DMS153 (cell line): ENCODE results near the gene NES.
A peak's percentile ranks its signal among the peaks of the same experiment; 100 is the strongest.

Experiments used
- DNase-seq: peaks from one replicate; lab custom pipeline; 2025; lab: John Stamatoyannopoulos, UW

The NES gene

DNA sequence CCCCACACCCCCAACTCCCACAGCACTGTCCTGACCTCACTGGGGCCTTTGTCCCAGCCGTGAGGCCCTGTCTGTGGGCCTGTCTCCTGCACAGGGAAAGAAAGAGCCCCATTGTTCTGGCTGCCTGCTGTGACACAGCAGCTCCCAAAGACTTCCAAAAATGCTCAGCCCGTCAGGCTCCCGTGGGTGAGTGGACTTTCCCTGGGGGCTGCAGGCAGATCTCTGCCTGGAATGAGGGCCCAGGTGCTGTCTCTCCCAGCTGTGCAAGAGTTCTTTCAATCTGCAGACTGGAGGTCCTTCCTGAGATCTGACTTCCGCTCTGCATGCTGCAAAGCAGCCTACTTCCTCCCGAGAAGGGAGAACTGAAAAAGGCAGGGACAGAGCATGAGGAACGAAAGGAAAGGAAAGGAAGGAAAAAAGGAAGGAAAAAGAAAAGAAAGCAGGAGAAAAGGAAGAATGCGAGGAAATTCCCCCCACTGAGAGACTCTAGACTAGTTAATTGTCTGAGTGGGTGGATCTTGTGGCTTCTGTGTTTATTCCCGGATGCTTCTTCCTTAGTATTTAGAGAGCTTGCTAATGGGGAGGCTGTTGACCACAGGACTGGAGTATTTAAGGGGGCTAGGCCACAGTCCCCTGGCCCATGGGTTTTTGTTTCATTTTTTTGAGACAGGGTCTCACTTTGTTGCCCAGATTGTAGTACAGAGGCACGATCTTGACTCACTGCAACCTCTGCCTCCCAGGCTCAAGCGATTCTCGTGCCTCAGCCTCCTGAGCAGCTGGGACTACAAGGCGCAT is 15.0 kb downstream of the NES start:
- no peak for DNase-seq

DNA sequence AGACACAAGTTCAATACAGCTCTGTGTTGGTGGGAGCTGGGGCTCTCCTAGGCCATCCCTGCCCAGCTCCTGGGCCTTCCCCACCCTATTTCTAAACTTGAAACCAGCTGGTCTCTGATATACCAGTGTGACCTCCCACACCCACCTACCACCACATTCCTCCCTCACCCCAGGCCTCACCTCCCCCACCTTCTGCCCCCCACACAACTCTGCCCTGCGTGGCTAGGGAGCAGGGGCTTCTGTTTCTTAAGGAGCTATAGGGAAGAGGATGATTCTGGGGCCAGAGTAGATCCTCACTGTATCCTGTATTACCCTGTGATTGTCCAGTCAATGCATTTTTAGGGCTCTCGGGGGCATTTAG is 16.5 kb downstream of the NES start:
- DNase-seq = no peak

DNA sequence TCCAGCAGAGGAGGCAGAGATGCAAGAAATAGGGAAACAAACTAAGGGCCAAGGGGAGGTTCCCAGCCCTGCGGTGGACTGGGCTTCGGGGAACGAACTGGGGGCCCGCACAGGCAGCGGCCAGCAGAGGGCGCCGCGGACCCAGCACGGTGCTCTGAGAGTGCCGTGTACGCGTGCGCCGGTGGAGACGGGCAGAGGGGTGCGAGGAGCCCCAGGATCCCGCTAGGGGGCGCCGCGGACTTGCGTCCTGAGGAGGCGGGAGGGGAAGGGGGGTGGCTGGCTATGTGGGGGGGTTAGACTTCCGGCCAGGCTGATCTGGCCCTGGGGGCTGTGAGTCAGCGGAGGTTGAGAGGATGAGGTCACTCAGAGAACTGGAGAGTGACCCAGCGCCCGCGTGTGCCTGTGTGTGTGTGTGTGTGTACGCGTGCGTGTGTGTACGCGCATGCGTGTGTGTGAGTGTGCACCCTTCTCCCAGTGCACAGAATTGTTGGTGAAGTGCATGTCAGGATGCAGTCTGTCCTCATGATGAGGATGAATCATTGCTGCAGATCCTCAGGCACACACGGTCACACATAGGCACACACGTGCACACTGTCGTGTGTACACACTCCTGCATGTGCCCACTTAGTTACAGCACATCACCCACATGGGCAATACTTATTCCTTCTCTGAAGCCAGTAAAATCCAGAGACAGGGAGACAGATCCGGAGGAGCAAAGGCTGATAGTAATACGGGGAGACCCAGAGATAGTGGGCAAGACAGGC is 17.0 kb downstream of the NES start:
- DNase-seq = peak; percentile 94

DNA sequence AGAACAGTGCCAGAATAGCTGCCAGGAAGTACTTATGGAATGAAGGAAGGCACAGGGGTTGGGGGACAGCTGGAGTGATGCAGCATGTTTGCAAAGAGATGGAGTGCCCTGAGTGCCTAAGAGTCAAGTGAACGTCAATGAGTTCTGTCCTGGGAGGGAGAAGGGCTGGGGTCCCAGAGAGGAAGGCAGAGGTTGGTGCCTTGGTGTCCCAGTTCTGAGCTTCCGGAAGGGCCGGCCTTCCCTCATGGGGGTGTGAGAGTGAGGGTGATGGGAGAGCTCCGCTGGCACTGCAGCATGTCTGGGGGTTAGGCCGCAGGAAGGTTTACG is 17.6 kb downstream of the NES start:
- no peak for DNase-seq

DNA sequence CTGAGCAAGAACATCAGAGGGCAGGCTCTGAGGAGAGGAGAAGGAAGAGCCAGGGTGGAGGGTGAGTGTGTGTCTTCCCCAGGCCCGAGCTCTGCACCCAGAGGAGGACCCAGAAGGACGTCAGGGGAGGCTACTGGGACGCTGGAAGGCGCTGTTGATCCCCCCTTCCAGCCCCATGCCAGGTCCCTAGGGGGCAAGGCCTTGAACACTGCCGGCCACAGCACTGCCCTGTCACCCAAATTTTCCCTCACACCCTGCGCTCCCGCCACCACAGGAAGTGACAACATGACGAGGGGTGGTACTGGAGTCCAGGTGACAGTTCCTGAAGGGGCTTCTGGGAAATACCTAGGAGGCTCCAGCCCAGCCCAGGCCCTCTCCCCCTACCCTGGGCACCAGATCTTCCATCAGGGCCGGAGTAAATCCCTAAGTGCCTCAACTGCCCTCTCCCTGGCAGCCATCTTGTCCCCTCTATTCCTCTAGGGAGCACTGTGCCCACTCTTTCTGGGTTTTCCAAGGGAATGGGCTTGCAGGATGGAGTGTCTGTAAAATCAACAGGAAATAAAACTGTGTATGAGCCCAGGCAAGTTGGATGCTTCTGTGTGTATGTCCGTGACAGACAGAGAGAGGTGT is 18.1 kb downstream of the NES start:
- DNase-seq = no peak

DNA sequence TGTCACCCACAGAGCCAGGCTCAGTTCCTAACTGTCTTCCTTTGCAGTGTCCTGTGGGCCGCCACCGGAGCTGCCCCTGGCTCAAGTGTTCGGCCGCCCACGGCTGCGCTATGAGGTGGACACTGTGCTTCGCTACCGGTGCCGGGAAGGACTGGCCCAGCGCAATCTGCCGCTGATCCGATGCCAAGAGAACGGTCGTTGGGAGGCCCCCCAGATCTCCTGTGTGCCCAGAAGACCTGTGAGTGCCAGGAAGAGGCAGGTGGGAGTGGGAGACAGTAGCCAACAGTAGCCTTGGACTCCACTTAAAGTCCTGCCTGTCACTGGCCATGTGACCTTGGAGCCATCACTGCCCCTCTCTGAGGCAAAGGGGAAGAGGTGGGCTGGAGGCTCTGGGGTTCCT is 18.7 kb downstream of the NES start:
- no peak for DNase-seq

DNA sequence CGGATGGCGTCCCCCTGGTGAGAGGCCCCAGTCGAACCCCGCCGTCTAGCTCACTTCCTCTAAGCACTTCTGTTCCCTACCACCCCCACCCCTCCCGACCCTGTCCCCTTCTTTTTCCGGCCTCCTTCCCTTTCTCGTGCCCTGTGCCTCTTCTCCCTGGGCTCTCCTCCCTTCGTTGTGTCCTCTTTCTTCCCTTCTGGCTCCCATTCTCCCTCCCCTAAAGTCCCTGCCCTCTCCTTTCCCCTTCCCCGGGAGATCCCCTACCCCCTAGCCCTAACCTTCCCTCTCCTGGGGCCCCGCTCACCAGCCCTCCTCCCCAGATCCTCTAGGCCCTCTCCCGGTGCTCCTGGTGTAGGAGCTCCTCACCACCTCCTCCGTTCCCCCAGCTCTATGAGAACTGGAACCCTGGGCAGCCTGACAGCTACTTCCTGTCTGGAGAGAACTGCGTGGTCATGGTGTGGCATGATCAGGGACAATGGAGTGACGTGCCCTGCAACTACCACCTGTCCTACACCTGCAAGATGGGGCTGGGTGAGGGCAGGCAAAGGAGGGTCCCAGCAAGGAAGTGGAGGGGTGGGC is 19.4 kb downstream of the NES start:
- peak; percentile 16 for DNase-seq

DNA sequence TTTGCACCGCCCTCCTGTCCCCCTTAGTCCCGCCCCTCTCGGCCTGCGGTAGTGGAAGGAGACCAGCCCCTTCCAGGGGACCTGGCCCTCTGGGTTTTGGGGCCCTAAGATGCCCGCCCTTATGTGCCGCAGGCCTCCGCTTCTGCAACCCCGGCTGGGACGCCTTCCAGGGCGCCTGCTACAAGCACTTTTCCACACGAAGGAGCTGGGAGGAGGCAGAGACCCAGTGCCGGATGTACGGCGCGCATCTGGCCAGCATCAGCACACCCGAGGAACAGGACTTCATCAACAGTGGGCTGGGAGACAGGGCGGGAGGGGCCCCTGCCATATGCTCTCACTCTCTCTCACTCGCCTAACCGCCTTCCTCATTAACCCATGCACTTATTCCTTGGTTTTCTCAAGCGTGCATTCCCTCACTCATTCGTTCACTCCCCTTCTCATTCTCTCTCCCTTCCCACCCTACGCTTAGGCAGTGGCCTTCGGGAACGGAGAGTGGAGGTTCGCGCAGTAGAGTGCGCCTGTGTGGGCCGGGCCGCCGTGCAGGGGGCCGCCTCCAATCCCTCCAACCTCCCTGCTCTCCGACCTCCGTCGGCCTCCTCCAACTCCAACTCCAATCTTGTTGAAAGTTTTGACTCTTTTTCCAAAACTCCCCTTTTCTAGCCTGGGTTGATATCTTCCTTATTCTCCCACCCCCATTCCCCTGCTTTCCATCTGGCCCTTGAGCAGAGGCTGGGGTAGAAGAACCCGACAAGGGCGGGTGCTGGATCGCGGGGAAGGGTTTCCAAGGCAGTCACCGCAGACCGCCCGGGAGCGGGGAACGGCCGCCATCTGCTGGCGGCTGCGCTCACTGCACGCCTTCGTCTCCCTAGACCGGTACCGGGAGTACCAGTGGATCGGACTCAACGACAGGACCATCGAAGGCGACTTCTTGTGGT is 20.1 kb downstream of the NES start:
- no peak for DNase-seq

DNA sequence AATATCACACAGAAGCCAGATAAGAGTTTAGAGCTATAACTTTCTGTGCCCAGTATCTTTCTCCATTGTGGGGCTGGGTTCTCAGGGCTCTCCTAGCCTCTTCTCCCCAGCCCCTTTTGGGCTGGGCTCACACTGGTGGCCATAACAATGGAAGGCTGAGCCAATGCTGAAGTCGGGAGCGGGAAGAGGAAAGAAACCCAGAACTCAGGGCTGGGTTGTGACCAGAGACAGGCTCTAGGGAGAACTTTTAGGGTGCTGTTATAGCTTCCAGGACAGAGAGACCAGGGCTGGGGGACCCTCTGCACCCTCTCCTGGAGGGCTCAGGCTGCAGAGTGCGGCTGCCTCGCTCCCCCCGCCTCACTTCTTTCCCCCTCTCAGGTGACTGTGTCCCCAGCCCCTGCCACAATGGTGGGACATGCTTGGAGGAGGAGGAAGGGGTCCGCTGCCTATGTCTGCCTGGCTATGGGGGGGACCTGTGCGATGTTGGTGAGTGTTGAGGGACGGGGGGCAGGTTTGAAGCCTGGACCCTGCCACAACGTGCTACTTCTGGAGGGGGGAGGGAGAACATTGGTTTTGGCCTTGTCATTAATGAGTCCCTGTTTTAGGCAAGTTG is 21.2 kb downstream of the NES start:
- no peak for DNase-seq

DNA sequence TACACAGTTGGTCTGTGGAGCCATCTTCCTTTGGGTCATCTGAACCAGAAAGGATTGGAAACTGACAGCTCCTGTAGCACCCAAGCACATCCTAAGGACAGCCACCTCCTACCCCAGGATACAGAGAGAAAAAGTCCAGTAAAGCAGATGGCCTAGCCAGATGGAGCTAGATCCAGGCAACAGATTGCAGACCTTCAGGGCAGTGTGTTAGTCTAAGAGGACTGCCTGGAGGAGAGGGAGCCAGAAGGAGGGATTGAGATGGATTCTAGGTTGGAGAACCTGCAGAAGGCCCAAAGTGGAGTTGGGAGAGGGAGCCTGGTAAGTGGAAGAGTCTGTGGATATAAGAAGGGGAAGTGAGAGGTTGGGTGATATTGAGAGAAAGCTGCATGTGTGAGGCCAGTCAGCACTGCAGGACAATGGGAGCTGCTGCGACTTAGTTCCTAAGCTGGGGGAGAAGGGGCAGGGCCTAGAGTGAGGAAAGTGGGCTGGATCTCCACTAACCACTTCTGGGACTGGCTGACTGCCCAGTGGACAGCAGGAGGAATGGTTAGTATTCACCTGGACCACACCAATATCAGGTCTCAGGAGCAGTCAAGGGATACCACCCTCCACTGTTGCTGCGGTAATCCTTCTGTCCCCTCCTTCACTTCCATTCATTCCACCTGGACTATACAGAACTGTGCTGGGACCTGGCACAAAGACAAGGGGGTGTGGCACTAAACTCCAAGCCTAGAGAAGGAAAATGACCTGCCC is 21.9 kb downstream of the NES start:
- DNase-seq = no peak

DNA sequence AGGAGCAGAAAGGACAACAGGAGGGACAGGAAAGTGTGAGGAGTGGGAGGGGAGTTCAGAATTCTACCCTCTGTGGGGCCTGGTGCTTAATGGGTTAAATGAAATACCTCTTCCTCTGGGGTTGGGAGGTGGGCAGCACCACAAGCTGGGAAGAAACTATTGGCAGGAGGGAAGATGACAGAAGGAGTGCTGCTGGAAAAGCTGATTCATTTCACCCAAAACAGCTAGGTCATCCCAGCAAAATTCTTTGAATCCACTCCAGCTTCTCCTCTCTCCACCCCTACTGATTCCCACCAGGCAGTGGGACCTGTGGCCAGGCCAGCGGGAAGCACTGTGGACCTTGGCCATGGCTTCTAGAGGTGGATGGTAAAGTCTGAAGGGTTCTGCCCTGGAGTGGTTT is 22.5 kb downstream of the NES start:
- DNase-seq = no peak

DNA sequence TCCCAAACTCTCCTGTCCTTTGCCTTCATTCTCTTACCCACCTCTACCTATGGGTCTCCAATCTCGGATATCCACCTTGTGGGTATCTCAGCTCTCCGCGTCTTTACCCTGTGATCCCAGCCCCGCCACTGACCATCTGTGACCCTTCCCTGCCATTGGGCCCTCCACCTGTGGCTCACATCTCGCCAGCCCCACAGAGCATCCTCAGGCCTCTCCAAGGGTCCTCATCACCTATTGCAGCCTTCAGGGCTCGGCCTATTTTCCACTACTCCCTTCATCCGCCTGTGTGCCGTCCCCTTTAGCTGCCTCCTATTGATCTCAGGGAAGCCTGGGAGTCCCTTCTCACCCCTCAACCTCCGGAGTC is 24.2 kb downstream of the NES start:
- no peak for DNase-seq

DNA sequence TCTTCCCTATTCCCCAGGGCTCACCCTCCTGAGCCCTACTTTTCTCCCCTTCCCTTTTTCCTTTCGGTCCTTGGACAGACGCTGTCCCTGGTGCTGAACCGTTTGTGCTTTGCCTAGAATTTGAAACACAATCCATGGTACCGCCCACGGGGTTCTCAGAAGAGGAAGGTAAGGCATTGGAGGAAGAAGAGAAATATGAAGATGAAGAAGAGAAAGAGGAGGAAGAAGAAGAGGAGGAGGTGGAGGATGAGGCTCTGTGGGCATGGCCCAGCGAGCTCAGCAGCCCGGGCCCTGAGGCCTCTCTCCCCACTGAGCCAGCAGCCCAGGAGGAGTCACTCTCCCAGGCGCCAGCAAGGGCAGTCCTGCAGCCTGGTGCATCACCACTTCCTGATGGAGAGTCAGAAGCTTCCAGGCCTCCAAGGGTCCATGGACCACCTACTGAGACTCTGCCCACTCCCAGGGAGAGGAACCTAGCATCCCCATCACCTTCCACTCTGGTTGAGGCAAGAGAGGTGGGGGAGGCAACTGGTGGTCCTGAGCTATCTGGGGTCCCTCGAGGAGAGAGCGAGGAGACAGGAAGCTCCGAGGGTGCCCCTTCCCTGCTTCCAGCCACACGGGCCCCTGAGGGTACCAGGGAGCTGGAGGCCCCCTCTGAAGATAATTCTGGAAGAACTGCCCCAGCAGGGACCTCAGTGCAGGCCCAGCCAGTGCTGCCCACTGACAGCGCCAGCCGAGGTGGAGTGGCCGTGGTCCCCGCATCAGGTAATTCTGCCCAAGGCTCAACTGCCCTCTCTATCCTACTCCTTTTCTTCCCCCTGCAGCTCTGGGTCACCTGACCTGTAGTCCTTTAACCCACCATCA is 24.8 kb downstream of the NES start:
- no peak for DNase-seq

DNA sequence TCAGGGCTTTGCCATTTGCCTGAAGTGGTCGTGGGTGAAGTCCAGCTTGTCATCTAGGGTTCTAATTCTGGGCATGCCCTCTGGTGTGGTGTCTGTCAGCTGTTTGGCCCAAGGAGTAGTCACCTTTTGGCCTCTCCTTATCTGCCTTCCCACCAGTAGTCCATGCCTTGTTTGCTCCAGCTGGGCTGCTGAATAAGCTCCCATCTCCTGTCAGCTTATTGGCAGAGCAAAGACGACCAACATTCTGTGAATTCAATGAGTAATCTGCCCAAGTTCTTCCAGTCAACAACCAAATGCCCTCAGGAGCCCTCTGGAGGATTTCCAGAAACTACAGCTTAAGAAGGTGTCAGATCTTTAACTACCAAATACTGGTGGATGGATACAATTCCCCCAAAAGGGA is 28.3 kb downstream of the NES start:
- no peak for DNase-seq

DNA sequence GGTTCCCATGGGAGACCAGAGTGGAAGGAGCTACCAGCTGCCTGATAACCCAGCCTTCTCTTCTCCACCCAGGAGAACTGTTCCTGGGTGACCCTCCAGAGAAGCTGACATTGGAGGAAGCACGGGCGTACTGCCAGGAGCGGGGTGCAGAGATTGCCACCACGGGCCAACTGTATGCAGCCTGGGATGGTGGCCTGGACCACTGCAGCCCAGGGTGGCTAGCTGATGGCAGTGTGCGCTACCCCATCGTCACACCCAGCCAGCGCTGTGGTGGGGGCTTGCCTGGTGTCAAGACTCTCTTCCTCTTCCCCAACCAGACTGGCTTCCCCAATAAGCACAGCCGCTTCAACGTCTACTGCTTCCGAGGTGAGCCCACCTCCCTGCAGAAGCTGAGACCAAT is 28.7 kb downstream of the NES start:
- no peak for DNase-seq

DNA sequence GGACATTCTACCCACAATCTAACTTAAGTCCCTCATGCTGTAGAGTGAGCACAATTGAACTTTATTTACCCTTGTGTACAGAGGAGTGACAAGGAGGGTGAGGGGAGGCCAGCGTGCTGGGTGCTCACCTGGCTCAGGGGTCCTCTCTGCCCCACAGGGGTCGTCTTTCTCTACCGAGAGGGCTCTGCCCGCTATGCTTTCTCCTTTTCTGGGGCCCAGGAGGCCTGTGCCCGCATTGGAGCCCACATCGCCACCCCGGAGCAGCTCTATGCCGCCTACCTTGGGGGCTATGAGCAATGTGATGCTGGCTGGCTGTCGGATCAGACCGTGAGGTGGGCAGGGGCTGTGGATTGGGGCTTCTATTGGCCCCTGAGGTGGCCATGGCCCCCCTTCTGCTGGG is 29.9 kb downstream of the NES start:
- no peak for DNase-seq

DNA sequence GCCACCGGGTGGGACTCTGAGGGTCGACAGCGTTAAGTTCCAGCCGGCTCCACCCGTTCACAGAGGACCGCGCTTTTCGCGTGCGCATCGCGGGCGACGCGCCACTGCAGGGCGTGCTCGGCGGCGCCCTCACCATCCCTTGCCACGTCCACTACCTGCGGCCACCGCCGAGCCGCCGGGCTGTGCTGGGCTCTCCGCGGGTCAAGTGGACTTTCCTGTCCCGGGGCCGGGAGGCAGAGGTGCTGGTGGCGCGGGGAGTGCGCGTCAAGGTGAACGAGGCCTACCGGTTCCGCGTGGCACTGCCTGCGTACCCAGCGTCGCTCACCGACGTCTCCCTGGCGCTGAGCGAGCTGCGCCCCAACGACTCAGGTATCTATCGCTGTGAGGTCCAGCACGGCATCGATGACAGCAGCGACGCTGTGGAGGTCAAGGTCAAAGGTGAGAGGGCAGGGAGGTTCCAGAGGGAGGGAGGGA is 30.4 kb downstream of the NES start:
- DNase-seq = no peak

DNA sequence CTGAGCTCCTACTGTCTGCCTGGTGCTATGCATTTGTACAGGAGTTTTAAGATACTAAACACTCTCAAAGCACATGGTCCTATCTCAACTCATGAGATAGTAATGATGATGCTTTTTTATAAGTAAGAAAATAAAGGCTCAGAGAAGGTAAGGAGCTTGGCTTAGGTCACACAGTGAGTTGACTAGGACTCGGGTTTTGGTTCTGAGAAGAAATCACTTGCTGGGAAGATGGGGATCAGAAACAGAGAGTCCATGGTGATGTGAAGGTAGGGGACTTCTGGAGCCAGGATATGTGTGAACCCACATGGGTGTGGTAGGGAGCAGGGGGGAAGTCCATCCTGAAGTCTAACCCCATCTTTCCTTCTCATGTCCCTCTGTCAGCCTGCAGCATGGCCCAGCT is 31.5 kb downstream of the NES start:
- no peak for DNase-seq

DNA sequence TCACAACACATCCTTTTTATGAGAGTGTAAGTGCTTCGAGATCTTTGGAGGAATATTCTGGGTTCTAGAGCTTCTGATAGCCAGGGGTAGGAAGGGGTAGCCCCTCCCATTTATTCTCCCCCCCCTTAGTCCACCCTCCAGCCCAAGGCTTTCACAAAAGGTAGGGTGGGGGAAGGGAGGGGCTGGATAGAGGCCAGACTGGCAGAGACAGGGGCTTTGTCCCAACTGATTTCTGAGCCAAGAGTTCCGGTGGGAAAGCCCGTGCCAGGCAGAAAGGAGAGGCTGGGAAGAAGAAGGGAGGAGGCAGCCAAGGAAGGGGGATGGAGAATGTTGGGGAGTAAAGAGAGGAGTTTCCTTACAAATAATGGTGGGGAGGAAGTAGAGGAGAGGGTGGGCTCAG is 32.2 kb downstream of the NES start:
- no peak for DNase-seq

DNA sequence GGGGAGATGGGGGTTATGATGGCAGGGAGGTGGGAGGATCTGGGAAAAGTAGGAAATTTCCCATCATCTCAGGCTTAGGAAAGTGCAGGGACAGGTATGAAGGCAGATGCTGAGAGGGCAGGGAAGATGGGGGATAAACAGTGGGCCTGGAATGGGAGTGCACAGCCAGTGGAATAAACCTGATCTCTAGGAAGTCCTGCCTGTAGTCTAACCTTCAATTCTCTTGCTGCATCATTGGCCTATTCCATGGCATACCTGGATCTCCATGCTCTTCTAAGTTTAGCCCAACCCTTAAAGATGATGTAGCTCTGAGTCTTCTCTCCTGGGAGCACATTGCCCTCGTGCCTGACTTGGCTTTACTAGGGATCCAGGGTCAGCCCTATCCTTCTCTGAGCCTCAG is 32.6 kb downstream of the NES start:
- DNase-seq = no peak
